Measurements from ENCODE around the gene KLRC4. TPM values are rescaled to one million over a fixed set of nuclear protein-coding genes. Genes with fewer than 3 reads are reported as not detected.
"Not testable (repeated sequence)": the region's sequence is repeated elsewhere in the genome, so short reads cannot be mapped to it uniquely, and the experiment has no call there.

The KLRC4 gene
- total RNA-seq, 1 experiment from 2014 or later, result not detected

- not testable (repeated sequence) for H3K27me3 ChIP-seq (ENCODE audit: low read length); H3K4me2 ChIP-seq (ENCODE audit: low read depth, low read length, poor library complexity, severe bottlenecking); DNase-seq; H3K9me2 ChIP-seq (replicated peaks; ENCODE audit: insufficient read depth, low read length); H2AFZ ChIP-seq (ENCODE audit: low read length); H3K27ac ChIP-seq (ENCODE audit: low read length); H3K4me1 ChIP-seq (ENCODE audit: low read length); H3K36me3 ChIP-seq (ENCODE audit: insufficient read depth, low read length); H4K20me1 ChIP-seq (ENCODE audit: insufficient read depth, low read depth, low read length); H3K9me3 ChIP-seq (ENCODE audit: low read length); H3K4me3 ChIP-seq (ENCODE audit: low read length); H3K9ac ChIP-seq (ENCODE audit: low read length); H3K79me2 ChIP-seq (ENCODE audit: low read length)
Measured at GRCh38 chr12:10439608-10440274, 30.2 kb upstream of the KLRC4 start.

GRCh38 chr12:10437601-10438000 is 28.0 kb upstream of the KLRC4 start:
- not testable (repeated sequence) for H2AFZ ChIP-seq (ENCODE audit: low read length); H4K20me1 ChIP-seq (ENCODE audit: insufficient read depth, low read depth, low read length); H3K4me1 ChIP-seq (ENCODE audit: low read length); H3K36me3 ChIP-seq (ENCODE audit: insufficient read depth, low read length); H3K27ac ChIP-seq (ENCODE audit: low read length); H3K4me2 ChIP-seq (ENCODE audit: low read depth, low read length, poor library complexity, severe bottlenecking); H3K9ac ChIP-seq (ENCODE audit: low read length); H3K79me2 ChIP-seq (ENCODE audit: low read length); H3K9me2 ChIP-seq (replicated peaks; ENCODE audit: insufficient read depth, low read length); H3K9me3 ChIP-seq (ENCODE audit: low read length); H3K27me3 ChIP-seq (ENCODE audit: low read length); DNase-seq; H3K4me3 ChIP-seq (ENCODE audit: low read length)

GRCh38 chr12:10435816-10436215 is 26.3 kb upstream of the KLRC4 start, which contains the start of gene KLRC2:
Gene KLRC2, minus strand, starts transcription at chr12:10436010. Its CDS starts 24 bp downstream, at chr12:10435986.
- not testable (repeated sequence) for DNase-seq; H3K4me3 ChIP-seq (ENCODE audit: low read length); H3K27ac ChIP-seq (ENCODE audit: low read length)

GRCh38 chr12:10430623-10431022 is 21.1 kb upstream of the KLRC4 start:
- not testable (repeated sequence) for H3K9me2 ChIP-seq (replicated peaks; ENCODE audit: insufficient read depth, low read length)

More at GRCh38 chr12:10435816-10436215, 26.3 kb upstream of the KLRC4 start, which contains the start of gene KLRC2:
- H3K36me3 ChIP-seq (ENCODE audit: insufficient read depth, low read length); H3K79me2 ChIP-seq (ENCODE audit: low read length); H3K27me3 ChIP-seq (ENCODE audit: low read length); H3K9ac ChIP-seq (ENCODE audit: low read length); H3K4me1 ChIP-seq (ENCODE audit: low read length); H4K20me1 ChIP-seq (ENCODE audit: insufficient read depth, low read depth, low read length); H3K4me2 ChIP-seq (ENCODE audit: low read depth, low read length, poor library complexity, severe bottlenecking); H3K9me2 ChIP-seq (replicated peaks; ENCODE audit: insufficient read depth, low read length); H3K9me3 ChIP-seq (ENCODE audit: low read length); H2AFZ ChIP-seq (ENCODE audit: low read length): not testable (repeated sequence)

GRCh38 chr12:10425938-10426337 is 16.4 kb upstream of the KLRC4 start:
- H3K4me1 ChIP-seq (ENCODE audit: low read length); H3K4me3 ChIP-seq (ENCODE audit: low read length); H3K36me3 ChIP-seq (ENCODE audit: insufficient read depth, low read length); H3K9me3 ChIP-seq (ENCODE audit: low read length); DNase-seq; H3K9ac ChIP-seq (ENCODE audit: low read length); H2AFZ ChIP-seq (ENCODE audit: low read length); H3K9me2 ChIP-seq (replicated peaks; ENCODE audit: insufficient read depth, low read length); H3K79me2 ChIP-seq (ENCODE audit: low read length); H4K20me1 ChIP-seq (ENCODE audit: insufficient read depth, low read depth, low read length); H3K27ac ChIP-seq (ENCODE audit: low read length); H3K27me3 ChIP-seq (ENCODE audit: low read length); H3K4me2 ChIP-seq (ENCODE audit: low read depth, low read length, poor library complexity, severe bottlenecking): not testable (repeated sequence)

More at GRCh38 chr12:10430623-10431022, 21.1 kb upstream of the KLRC4 start:
- H3K27me3 ChIP-seq (ENCODE audit: low read length); H3K4me3 ChIP-seq (ENCODE audit: low read length); H3K9me3 ChIP-seq (ENCODE audit: low read length); H3K27ac ChIP-seq (ENCODE audit: low read length); H3K36me3 ChIP-seq (ENCODE audit: insufficient read depth, low read length); H3K9ac ChIP-seq (ENCODE audit: low read length); H3K4me2 ChIP-seq (ENCODE audit: low read depth, low read length, poor library complexity, severe bottlenecking); H3K4me1 ChIP-seq (ENCODE audit: low read length); H2AFZ ChIP-seq (ENCODE audit: low read length); H3K79me2 ChIP-seq (ENCODE audit: low read length); H4K20me1 ChIP-seq (ENCODE audit: insufficient read depth, low read depth, low read length); DNase-seq: not testable (repeated sequence)

GRCh38 chr12:10424260-10424899 is 14.8 kb upstream of the KLRC4 start:
- H3K9me2 ChIP-seq (replicated peaks; ENCODE audit: insufficient read depth, low read length); H3K79me2 ChIP-seq (ENCODE audit: low read length); H3K4me3 ChIP-seq (ENCODE audit: low read length); DNase-seq; H3K4me1 ChIP-seq (ENCODE audit: low read length); H3K36me3 ChIP-seq (ENCODE audit: insufficient read depth, low read length); H4K20me1 ChIP-seq (ENCODE audit: insufficient read depth, low read depth, low read length); H3K9ac ChIP-seq (ENCODE audit: low read length); H3K4me2 ChIP-seq (ENCODE audit: low read depth, low read length, poor library complexity, severe bottlenecking); H3K9me3 ChIP-seq (ENCODE audit: low read length); H3K27ac ChIP-seq (ENCODE audit: low read length); H2AFZ ChIP-seq (ENCODE audit: low read length); H3K27me3 ChIP-seq (ENCODE audit: low read length): not testable (repeated sequence)

GRCh38 chr12:10422159-10422558 is 12.6 kb upstream of the KLRC4 start:
- H3K9me3 ChIP-seq (ENCODE audit: low read length); H2AFZ ChIP-seq (ENCODE audit: low read length); H3K36me3 ChIP-seq (ENCODE audit: insufficient read depth, low read length); H3K4me2 ChIP-seq (ENCODE audit: low read depth, low read length, poor library complexity, severe bottlenecking); H3K4me1 ChIP-seq (ENCODE audit: low read length); H3K79me2 ChIP-seq (ENCODE audit: low read length); H3K27ac ChIP-seq (ENCODE audit: low read length); H3K27me3 ChIP-seq (ENCODE audit: low read length); H4K20me1 ChIP-seq (ENCODE audit: insufficient read depth, low read depth, low read length); DNase-seq; H3K9me2 ChIP-seq (replicated peaks; ENCODE audit: insufficient read depth, low read length); H3K9ac ChIP-seq (ENCODE audit: low read length); H3K4me3 ChIP-seq (ENCODE audit: low read length): not testable (repeated sequence)

- DNase-seq; H2AFZ ChIP-seq (ENCODE audit: low read length); H3K4me1 ChIP-seq (ENCODE audit: low read length); H3K4me2 ChIP-seq (ENCODE audit: low read depth, low read length, poor library complexity, severe bottlenecking); H3K9me2 ChIP-seq (replicated peaks; ENCODE audit: insufficient read depth, low read length); H3K9me3 ChIP-seq (ENCODE audit: low read length); H3K79me2 ChIP-seq (ENCODE audit: low read length); H3K36me3 ChIP-seq (ENCODE audit: insufficient read depth, low read length); H3K27me3 ChIP-seq (ENCODE audit: low read length); H4K20me1 ChIP-seq (ENCODE audit: insufficient read depth, low read depth, low read length); H3K4me3 ChIP-seq (ENCODE audit: low read length); H3K9ac ChIP-seq (ENCODE audit: low read length); H3K27ac ChIP-seq (ENCODE audit: low read length): not testable (repeated sequence)
Measured at GRCh38 chr12:10420334-10420733, 10.8 kb upstream of the KLRC4 start, which contains the start of gene KLRC3. Gene KLRC3, minus strand, starts transcription at chr12:10420595. Its CDS starts 45 bp downstream, at chr12:10420550.
